Retinal pigment epithelial cell (primary cell): ENCODE data around the gene CECR2.

Source experiments
- DNase-seq: peaks from one replicate; pipeline ENCODE4 v3.0.0-alpha.2; 2010; ENCODE audit warnings: low read depth
- H3K4me3 ChIP-seq: 2 replicates; pipeline ENCODE4 v1.5.1; 2011; ENCODE audit warnings: mild to moderate bottlenecking, low read length, control low read depth, moderate library complexity
- TF ChIP-seq, protein P1 (sequence below): conservative IDR thresholded peaks from 2 replicates; pipeline ENCODE4 v1.5.1; 2011; ENCODE audit warnings: low read depth, low read length, control low read depth, inconsistent platforms

CECR2 gene

DNA sequence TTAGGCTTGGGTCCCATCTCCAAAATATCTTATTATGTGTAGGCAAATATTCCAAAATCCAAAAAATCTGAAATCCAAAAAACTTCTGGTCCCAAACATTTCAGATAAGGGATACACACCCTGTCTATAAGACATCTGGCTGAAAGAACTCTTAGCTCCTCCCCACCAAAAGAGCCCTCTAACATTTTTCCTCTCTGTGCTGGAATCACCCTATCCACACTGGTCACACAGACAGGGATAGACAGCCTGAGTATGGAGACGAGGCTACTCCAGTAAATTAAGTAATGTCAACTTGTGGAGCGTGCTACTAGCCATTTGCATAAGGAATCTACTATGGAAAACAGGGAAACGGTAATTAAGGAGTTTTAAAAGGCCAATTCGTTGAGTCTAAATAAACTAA is 234.4 kb downstream of the CECR2 start:
- DNase-seq, result no peak
- H3K4me3 ChIP-seq, result no peak overlapping the region

DNA sequence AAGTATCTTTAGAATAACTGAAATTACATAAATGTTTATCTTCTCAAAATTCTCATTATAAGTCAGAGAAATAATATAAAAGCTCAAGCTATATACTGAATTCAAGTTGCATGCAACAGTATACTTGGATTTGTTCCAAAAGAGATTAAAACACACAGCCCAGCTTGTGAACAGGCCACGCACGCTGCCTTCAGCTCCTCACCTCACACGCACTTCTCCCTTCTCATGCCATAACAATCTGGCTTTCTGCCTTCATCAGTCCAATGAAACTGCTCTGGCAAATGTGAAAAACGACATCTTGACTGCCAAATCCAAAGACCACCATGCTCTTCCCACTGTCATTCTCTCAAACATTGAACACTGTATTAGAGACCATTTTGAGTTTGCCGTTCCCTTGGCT is 237.2 kb downstream of the CECR2 start:
- no peak overlapping the region for H3K4me3 ChIP-seq
- TF ChIP-seq, protein P1, sequence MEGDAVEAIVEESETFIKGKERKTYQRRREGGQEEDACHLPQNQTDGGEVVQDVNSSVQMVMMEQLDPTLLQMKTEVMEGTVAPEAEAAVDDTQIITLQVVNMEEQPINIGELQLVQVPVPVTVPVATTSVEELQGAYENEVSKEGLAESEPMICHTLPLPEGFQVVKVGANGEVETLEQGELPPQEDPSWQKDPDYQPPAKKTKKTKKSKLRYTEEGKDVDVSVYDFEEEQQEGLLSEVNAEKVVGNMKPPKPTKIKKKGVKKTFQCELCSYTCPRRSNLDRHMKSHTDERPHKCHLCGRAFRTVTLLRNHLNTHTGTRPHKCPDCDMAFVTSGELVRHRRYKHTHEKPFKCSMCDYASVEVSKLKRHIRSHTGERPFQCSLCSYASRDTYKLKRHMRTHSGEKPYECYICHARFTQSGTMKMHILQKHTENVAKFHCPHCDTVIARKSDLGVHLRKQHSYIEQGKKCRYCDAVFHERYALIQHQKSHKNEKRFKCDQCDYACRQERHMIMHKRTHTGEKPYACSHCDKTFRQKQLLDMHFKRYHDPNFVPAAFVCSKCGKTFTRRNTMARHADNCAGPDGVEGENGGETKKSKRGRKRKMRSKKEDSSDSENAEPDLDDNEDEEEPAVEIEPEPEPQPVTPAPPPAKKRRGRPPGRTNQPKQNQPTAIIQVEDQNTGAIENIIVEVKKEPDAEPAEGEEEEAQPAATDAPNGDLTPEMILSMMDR, result no peak
- peak; percentile 56 for DNase-seq

More for the DNA sequence above, 234.4 kb downstream of the CECR2 start:
- TF ChIP-seq, protein P1, result no peak
